ENCODE data around the gene HIC1.

DNA sequence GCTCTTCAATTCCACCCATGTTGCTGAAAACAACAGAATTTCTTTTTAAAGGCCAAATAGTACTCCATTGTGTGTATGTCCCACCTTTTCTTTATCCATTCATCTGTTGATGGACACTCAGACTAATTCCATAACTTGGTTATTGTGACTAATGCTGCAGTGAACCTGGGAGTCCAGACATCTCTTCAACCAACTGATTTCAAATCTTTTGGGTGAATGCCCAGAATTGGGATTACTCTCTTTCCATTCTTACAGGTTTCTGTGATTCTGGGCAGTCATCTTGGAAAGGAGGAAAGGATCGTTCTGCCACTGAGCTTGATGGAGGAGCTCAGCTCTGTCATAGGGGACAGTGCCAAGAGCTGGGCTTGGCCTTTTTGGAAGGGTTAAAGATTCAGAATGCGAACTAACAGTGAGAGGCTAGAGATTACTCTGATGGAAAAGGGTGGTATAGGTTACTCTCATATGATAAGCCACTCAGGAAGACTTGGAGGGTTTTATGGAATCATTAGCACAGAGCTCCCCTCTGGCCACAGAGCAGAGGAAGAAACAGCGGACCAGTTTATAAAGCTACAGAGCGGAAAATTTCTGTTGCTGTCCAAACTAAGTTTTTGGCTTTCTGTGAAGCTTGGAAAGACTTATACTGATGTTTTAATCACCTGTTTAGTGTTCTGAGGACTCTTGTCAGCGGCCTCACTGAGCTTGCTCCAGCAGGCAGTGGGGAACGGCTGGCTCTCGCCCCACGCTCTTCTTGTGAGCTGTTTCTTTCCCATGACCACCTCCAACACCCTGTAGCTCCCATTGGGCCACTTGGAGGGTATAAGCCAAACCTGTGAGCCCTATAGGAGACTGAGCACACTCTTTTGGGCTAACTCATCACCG lies 48.3 kb downstream of the HIC1 start:
- TF ChIP-seq CTCF (IDR thresholded peaks at IDR 0.05; ENCODE audit: poor library complexity), result no peak
- TF ChIP-seq EZH2 (IDR thresholded peaks at IDR 0.05; ENCODE audit: borderline replicate concordance), result no peak
- no peak for TF ChIP-seq EZH2phosphoT487 (IDR thresholded peaks at IDR 0.05; ENCODE audit: low read depth, severe bottlenecking, unreplicated experiment)
